Activated CD4-positive, alpha-beta T cell treated with anti-CD3 and anti-CD28 coated beads, Interleukin-2, Interleukin-4, amounts not matched to agents 100 ng/mL and 50 ng/mL, durations not matched to agents 16 hours and 8 hours (primary cell): ENCODE results near the gene GJB5.

ENCODE experiments used
- DNase-seq: peaks from one replicate; pipeline ENCODE4 v3.0.0-alpha.2; 2020; ENCODE audit warnings: low spot score

The GJB5 gene

DNA sequence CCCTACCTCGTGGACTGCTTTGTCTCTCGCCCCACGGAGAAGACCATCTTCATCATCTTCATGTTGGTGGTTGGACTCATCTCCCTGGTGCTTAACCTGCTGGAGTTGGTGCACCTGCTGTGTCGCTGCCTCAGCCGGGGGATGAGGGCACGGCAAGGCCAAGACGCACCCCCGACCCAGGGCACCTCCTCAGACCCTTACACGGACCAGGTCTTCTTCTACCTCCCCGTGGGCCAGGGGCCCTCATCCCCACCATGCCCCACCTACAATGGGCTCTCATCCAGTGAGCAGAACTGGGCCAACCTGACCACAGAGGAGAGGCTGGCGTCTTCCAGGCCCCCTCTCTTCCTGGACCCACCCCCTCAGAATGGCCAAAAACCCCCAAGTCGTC, 39.9 kb downstream of the GJB5 start:
- no peak for DNase-seq

DNA sequence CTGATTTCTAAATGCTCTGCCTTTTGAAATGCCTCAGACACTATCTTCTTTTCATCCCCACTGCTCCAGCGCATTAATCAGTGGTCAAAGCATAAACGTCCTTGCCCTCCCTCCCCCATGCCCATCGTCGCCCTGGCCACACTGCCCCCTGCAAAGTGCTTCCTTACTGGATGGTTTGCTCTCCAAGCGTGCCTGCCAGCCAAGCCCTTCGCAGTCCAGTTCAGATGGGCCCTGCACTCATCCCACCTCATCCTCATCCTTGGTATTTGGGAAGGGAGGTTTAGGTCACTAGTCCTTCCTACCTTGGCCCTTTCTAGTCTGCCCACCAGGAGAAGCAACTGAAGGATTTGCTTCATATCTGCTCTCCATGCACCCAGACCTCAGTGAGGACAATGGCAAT, 41.1 kb downstream of the GJB5 start:
- DNase-seq: no peak

DNA sequence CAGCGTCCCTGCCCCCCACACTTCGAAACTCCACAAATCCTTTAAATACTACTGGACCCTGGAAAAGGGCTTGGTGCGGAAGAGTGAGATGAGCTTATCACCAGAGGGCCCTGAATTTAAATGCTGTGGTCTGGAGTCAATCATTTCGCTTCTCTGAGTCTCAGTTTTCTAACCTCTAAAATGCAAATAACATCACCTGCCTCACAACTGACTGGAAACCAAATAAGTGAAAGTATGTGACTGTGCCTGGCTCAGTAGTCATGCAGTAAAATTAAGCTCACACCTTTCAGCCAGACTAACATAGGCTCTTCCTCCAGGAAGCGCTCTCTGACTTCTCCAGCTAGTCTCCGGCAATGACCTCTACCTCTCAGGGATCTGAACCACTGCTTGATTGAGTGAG, 42.1 kb downstream of the GJB5 start:
- DNase-seq: no peak

DNA sequence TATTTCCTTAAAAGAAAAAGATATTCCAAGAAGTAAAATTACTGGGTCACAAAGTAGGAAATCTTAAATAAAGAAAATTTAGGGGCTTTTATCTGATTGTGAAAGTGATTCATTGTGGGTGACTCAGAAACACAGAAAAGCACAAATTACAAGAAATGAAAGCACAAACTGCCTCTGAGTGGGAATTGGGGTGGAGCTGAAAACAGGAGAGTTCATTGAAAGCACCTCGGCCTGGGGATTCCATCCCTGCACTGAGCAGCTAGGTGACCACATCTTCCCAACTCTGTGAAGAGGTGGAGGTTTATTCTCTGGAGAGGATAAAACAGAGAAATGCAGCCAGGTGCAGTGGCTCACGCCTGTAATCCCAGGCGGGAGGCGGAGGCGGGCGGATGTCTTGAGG, 45.4 kb downstream of the GJB5 start:
- peak; percentile 21 for DNase-seq

DNA sequence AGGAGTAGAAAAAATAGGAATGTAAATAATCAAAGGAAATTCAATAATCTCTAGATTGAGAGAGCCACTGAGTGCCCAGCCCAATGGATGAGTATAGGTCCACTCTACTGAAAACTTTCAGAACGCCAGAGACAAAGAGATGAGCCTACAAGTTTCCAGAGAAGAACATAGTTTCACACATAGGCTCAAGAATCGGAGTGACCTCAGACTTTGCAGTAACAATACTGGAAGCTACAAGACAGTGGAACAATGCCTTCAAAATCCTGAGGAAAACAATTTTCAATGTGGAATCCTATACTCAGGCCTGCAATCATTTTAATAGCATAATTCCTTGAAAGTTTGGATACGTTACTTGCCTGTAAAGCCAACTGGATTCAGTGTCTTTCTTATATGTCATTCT, 48.9 kb downstream of the GJB5 start:
- no peak for DNase-seq

DNA sequence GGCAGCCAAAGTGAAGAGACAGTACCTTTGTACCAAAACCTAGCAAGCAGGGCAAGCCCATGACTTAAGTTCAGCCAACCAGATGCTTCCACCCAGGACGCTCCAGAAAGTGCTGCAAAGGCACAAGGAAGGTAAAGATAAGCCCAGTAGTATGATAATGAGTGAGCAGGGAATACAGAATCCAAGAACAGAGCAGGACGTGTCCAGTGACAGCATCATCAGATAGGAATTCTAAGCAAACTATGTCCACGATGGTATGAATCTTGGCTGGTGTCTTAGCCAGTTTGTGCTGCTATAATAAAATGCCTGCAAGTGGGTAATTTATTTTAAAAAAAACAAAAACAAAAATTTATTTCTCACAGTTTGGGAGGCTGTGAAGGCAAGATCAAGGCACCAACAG, 51.5 kb downstream of the GJB5 start:
- no peak for DNase-seq
